ENCODE data around the gene LRRD1.
"Not testable (repeated sequence)": the region's sequence is repeated elsewhere in the genome, so short reads cannot be mapped to it uniquely, and the experiment has no call there.

The LRRD1 gene

GRCh38 chr7:92178928-92179924, at the start of gene LRRD1:
Gene LRRD1, minus strand, starts transcription at chr7:92179142. Its CDS starts 13,940 bp downstream, at chr7:92165202.
- DNase-seq, result peak; percentile 91

DNA sequence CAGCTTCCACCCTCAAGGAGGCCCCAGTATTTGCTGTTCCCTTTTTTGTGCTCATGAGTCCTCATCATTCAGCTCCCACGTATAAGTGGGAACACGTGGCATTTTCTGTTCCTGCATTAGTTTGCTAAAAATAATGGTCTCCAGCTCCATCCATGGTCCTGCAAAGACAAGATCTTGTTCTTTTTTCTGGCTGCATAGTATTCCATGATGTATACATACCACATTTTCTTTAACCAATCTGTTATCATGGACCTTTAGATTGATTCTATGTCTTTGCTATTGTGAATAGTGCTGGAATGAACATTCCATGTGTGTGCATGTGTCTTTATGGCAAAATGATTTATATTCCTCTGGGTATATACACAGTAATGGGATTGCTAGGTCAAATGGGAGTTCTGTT, 49.8 kb upstream of the LRRD1 start:
- DNase-seq, result no peak

GRCh38 chr7:92228100-92228499, 49.2 kb upstream of the LRRD1 start:
- DNase-seq, result no peak

GRCh38 chr7:92226981-92227380, 48.0 kb upstream of the LRRD1 start:
- no peak for DNase-seq

DNA sequence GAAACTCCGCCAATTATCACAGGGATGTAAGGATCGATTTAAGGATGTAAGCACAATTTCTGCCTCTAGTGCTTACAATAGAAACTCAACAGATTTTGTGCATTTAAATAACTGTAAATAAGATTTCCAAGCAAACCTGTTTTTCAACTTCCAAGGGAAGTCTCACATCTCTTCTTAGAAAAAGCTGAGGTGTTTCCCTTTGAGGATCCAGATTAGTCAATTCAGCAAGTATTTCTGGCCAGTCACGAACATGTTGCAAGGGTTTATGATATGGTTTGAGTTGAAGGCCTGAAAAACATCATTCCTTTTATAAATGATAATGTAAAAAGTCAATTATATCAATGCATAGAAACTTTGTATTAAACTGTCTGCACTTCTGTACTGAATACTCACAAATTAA, 42.8 kb upstream of the LRRD1 start:
- no peak for DNase-seq

DNA sequence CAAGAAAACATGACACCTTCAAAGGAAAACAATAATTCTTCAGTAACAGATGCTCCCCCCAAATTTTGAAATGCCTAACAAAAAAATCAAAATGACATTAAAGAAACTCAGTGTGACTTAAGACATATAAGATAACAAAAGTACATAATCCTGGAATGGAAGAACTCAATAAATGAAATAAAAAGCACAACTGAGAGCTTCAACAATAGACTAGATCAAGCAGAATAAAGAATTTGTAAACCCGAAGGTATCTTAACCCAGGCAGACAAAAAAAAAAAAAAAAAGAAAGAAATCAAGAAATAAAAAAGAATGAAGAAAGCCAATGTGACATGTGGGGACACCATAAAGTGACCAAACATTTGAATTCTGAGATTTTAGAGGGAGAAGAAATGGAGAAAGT, 27.7 kb upstream of the LRRD1 start:
- no peak for DNase-seq

- DNase-seq, result no peak
Measured at GRCh38 chr7:92205987-92206386, 27.0 kb upstream of the LRRD1 start.

DNA sequence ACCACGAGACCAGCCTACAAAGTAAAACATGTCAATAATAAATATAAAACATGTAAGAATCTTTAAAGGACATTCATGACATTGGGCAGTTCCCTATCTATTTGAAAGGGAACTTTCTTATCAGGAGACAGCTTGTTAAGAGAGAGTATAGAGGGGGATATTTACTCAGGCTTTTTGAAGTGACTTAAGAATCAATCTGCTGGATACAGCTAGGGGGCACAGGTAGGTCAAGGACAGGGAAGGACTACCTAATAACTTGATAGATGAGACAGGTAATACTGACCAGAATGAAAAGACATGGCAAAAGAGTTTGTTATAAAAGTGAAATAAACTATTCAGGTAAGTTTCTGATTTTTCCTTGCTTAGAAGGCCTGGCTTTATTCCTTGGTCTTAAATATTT, 21.8 kb upstream of the LRRD1 start:
- no peak for DNase-seq

- DNase-seq, result no peak
Measured at GRCh38 chr7:92192326-92192725, 13.4 kb upstream of the LRRD1 start.

DNA sequence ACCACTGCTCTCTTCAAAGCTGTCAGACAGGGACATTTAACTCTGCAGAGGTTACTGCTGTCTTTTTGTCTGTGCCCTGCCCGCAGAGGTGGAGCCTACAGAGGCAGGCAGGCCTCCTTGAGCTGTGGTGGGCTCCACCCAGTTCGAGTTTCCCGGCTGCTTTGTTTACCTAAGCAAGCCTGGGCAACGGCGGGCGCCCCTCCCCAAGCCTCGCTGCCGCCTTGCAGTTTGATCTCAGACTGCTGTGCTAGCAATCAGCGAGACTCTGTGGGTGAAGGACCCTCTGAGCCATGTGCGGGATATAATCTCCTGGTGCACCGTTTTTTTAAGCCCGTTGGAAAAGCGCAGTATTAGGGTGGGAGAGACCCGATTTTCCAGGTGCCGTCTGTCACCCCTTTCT, 10.3 kb upstream of the LRRD1 start:
- not testable (repeated sequence) for DNase-seq

DNA sequence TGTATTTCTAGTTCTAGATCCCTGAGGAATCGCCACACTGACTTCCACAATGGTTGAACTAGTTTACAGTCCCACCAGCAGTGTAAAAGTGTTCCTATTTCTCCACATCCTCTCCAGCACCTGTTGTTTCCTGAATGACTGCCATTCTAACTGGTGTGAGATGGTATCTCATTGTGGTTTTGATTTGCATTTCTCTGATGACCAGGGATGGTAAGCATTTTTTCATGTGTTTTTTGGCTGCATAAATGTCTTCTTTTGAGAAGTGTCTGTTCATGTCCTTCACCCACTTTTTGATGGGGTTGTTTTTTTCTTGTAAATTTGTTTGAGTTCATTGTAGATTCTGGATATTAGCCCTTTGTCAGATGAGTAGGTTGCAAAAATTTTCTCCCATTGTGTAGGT, 5.4 kb upstream of the LRRD1 start:
- not testable (repeated sequence) for DNase-seq

- no peak for DNase-seq
Measured at GRCh38 chr7:92177362-92177761, 1.6 kb downstream of the LRRD1 start.

DNA sequence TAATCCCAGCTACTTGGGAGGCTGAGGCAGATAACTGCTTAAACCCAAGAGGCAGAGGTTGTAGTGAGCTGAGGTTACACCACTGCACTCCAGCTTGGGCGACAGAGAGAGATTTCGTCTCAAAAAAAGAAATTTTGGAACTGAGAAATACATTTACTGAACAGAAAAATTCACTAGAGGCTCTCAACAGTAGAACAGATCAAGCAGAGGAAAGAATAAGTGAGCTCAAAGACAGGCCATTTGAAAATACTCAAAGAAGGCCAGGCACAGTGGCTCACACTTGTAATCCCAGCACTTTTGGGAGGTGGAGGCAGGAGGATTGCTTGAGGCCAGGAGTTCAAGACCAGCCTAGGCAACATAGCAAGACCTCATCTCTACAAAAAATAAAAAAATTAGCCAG, 9.4 kb downstream of the LRRD1 start:
- not testable (repeated sequence) for DNase-seq

DNA sequence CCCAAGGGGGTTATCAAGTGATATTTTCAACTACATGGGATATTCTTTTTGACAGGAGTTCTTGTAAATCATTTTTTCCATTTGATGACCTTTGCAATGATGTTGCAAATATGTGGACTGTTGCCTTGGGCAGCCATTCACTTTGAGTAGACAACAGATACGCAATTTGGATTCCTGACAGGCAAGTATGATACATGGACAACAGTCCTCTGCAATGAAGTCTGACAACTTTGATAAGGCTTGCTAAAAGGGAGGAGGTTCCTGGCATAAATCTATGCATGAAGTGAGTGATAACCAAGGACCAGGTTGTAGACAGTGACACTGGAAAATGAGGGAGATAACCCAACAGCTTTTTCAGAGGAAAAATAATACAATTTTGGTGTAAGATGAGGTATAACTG, 17.7 kb downstream of the LRRD1 start:
- DNase-seq, result no peak

DNA sequence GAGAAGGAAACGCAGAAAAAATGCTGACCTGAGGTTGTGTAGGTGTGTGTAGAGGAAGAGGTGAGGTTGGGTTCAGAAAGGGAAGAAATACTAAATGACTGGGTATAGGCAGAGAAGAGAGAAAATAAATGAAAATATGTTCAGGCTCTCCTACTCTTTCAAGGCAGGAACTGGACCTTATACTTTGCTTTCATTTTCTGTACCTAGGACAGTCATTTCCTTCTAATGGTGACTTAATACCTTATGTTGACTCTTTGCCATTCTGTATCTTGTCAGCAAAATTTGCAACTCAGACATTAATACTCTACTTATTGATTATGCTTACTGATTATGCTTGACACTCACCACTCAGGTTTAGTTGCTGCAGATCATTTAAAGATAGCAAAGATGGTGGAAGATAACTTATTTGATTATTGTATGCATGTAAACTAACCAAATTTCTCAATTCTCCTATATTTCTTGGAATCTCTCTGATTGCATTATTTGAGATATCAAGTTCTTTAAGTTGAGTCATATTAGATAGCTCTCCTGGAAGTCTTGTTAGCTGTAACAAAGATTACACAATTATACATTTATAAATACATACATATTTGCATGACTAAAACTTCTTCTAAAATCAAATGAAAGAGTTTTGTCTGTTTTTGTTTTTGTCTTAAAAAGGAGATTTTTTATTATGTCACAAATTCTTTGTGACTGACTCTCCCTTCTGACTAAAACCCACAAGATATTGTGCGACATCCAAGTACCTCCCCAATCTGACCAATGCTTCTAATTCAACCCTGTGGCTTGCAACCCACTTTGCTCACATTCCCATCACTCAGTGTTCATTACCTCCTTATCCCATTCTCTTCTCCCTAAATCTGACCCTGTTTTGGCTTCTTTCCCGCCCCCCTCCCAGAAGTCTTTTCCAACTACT, 20.0 kb downstream of the LRRD1 start:
- DNase-seq, result no peak

GRCh38 chr7:92156990-92157389, 22.0 kb downstream of the LRRD1 start:
- DNase-seq, result no peak

GRCh38 chr7:92155108-92155739, 23.7 kb downstream of the LRRD1 start:
- no peak for DNase-seq

DNA sequence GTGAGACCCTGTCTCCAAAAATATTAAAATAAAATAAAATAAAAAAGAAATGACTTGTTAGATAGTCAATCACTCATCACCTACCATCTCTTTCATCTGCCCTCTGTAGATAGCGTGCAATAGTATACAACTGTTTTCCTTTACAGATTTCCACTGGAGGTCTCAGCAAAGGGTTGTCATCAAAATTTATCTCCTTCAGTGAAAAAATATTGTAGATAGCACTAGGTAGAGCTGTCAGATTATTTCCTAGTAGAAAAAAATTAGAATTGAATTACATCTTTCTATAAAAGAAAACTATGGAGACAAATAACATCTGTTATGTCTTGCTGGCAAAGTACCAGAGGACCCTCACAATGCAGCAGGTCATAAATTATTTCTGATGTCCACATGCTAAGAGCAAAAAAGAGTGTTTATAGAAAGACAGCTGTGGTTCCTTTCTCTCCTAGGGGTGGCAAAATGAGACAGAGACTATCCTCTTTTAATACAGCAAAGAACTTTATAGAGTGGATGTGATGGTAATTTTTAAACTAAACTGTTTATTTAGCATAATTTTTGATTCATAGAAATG, 28.4 kb downstream of the LRRD1 start:
- no peak for DNase-seq

- DNase-seq, result no peak
Measured at GRCh38 chr7:92149736-92150239, 29.2 kb downstream of the LRRD1 start.

- DNase-seq, result not testable (repeated sequence)
Measured at GRCh38 chr7:92143192-92143880, 35.6 kb downstream of the LRRD1 start.

GRCh38 chr7:92142791-92143190, 36.2 kb downstream of the LRRD1 start:
- not testable (repeated sequence) for DNase-seq

GRCh38 chr7:92141161-92141560, 37.8 kb downstream of the LRRD1 start:
- no peak for DNase-seq
